Mesenchymal stem cell (in vitro differentiated cells and primary cell): ENCODE data around the gene BTN2A1.
A peak's percentile ranks its signal among the peaks of the same experiment; 100 is the strongest.
"Not testable (repeated sequence)": the region's sequence is repeated elsewhere in the genome, so short reads cannot be mapped to it uniquely, and the experiment has no call there.

ENCODE experiments used
- DNase-seq: peaks from one replicate; pipeline ENCODE4 v3.0.0-alpha.2; 2013
- H2AFZ ChIP-seq: one replicate; pipeline ENCODE4 v1.6.1; 2013; ENCODE audit warnings: low read depth, mild to moderate bottlenecking, control low read depth, inconsistent platforms, low read length, moderate library complexity
- H2AK5ac ChIP-seq: 2 replicates; pipeline ENCODE4 v1.6.1; 2013; ENCODE audit warnings: low read length, moderate library complexity, mild to moderate bottlenecking, inconsistent platforms; ENCODE audit not compliant: severe bottlenecking
- H2BK120ac ChIP-seq: one replicate; pipeline ENCODE4 v1.6.1; 2013; ENCODE audit warnings: low read depth, mild to moderate bottlenecking, inconsistent platforms, low read length, moderate library complexity
- H2BK12ac ChIP-seq, 2 experiments: one replicate each; pipeline ENCODE4 v1.6.1; 2013; ENCODE audit warnings: inconsistent platforms in 2 of 2, low read length in 2 of 2, mild to moderate bottlenecking in 2 of 2, moderate library complexity in 2 of 2, control low read depth in 1 of 2
- H2BK15ac ChIP-seq: one replicate; pipeline ENCODE4 v1.6.1; 2013; ENCODE audit warnings: mild to moderate bottlenecking, low read depth, inconsistent platforms; ENCODE audit not compliant: poor library complexity, severe bottlenecking
- H2BK5ac ChIP-seq: 2 replicates; pipeline ENCODE4 v1.6.1; 2013; ENCODE audit warnings: low read depth, mild to moderate bottlenecking, low read length, control low read depth, inconsistent platforms; ENCODE audit not compliant: poor library complexity, severe bottlenecking
- H3K14ac ChIP-seq, 2 experiments: one replicate each; pipeline ENCODE4 v1.6.1; 2013; ENCODE audit warnings: inconsistent platforms in 2 of 2, low read length in 2 of 2, control low read depth in 1 of 2, mild to moderate bottlenecking in 1 of 2, moderate library complexity in 1 of 2
- H3K18ac ChIP-seq, 2 experiments: one replicate each; pipeline ENCODE4 v1.6.1; 2013; ENCODE audit warnings: inconsistent platforms in 2 of 2, low read length in 2 of 2, control low read depth in 1 of 2, low read depth in 1 of 2, mild to moderate bottlenecking in 1 of 2
- H3K23ac ChIP-seq, 2 experiments: one replicate each; pipeline ENCODE4 v1.6.1; 2013; ENCODE audit warnings: inconsistent platforms in 2 of 2, low read length in 2 of 2, mild to moderate bottlenecking in 2 of 2, moderate library complexity in 2 of 2, control low read depth in 1 of 2
- H3K27ac ChIP-seq: 2 replicates; pipeline ENCODE4 v1.5.1; 2013; ENCODE audit warnings: mild to moderate bottlenecking, moderate library complexity, low read length, control low read depth, inconsistent platforms; ENCODE audit not compliant: poor library complexity, severe bottlenecking
- H3K27me3 ChIP-seq, 2 experiments: 2 replicates each; pipeline versions ENCODE4 v1.6.1 to v1.7.0; 2013; ENCODE audit warnings: low read length in 2 of 2, mild to moderate bottlenecking in 2 of 2, moderate library complexity in 2 of 2, control low read depth in 1 of 2, inconsistent platforms in 1 of 2; ENCODE audit not compliant: control insufficient read depth in 1 of 2, insufficient read depth in 1 of 2
- H3K36me3 ChIP-seq, 2 experiments: 2 replicates each; pipeline versions ENCODE4 v1.6.1 to v1.7.0; 2013; ENCODE audit warnings: low read length in 2 of 2, control low read depth in 1 of 2, inconsistent platforms in 1 of 2, low read depth in 1 of 2, mild to moderate bottlenecking in 1 of 2; ENCODE audit not compliant: insufficient read depth in 2 of 2, control insufficient read depth in 1 of 2
- H3K4ac ChIP-seq, 2 experiments: one replicate each; pipeline ENCODE4 v1.6.1; 2013; ENCODE audit warnings: inconsistent platforms in 2 of 2, low read length in 2 of 2, mild to moderate bottlenecking in 2 of 2, moderate library complexity in 2 of 2, control low read depth in 1 of 2, low read depth in 1 of 2
- H3K4me1 ChIP-seq: 2 replicates; pipeline ENCODE4 v1.6.1; 2013; ENCODE audit warnings: low read depth, low read length, control low read depth; ENCODE audit not compliant: control insufficient read depth, insufficient read depth
- H3K4me2 ChIP-seq: 2 replicates; pipeline ENCODE4 v1.6.1; 2013; ENCODE audit warnings: low read length, mild to moderate bottlenecking, inconsistent platforms; ENCODE audit not compliant: poor library complexity, severe bottlenecking
- H3K4me3 ChIP-seq, 2 experiments: 2 replicates each; pipeline versions ENCODE4 v1.5.1 to v1.7.0; 2013; ENCODE audit warnings: low read length in 2 of 2, mild to moderate bottlenecking in 2 of 2, control low read depth in 1 of 2, low read depth in 1 of 2; ENCODE audit not compliant: insufficient read depth in 1 of 2
- H3K79me1 ChIP-seq: replicated peaks from 2 replicates; pipeline ENCODE4 v1.6.1; 2013; ENCODE audit warnings: mild to moderate bottlenecking, control low read depth, low read length, inconsistent platforms; ENCODE audit not compliant: poor library complexity, severe bottlenecking
- H3K9ac ChIP-seq: 2 replicates; pipeline ENCODE4 v1.7.0; 2013; ENCODE audit warnings: mild to moderate bottlenecking, low read length, moderate library complexity
- H3K9me3 ChIP-seq: 2 replicates; pipeline ENCODE4 v1.7.0; 2013; ENCODE audit warnings: mild to moderate bottlenecking, low read length; ENCODE audit not compliant: control insufficient read depth
- H4K8ac ChIP-seq: one replicate; pipeline ENCODE4 v1.6.1; 2013; ENCODE audit warnings: inconsistent platforms, mild to moderate bottlenecking, low read length, moderate library complexity
- H4K91ac ChIP-seq: one replicate; pipeline ENCODE4 v1.6.1; 2013; ENCODE audit warnings: mild to moderate bottlenecking, low read length, inconsistent platforms
- WGBS: methylation state at CpG from one replicate; pipeline ENCODE4 v1.1.7; 2013; ENCODE audit warnings: mixed read lengths; 5-methylcytosine and 5-hydroxymethylcytosine counted together

The BTN2A1 gene

DNA sequence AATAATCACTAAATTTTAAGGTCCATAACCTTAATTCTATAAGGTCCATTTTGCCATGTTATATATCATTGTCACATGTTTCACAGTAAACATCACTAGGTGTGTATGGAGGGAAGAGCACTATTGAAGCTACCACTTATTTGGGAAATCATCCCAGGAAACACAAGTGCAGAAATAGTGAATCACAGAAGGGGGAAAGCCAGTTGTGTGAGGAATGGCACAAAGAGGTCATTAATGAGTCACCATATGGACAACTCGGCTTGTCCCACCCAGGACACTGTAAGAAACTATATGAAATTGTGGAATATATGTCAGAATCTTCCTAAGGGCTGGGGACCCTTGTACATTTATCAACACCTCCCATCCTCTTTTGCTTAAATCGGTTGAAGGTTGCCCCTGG, 42.0 kb upstream of the BTN2A1 start:
- Histone ChIP-seq H3K4me2 (no peak overlapping the region), H2BK12ac (no peak overlapping the region), H2AK5ac (no peak overlapping the region), H4K8ac (no peak overlapping the region), H2BK120ac (no peak overlapping the region), H3K14ac (no peak overlapping the region), H3K9ac (no peak overlapping the region), H4K91ac (no peak overlapping the region), H3K27me3 (no peaks in the 10 kb centered on the region), H3K4me3 (no peak overlapping the region), H2AFZ (no peak overlapping the region), H3K36me3 (peaks cover 4 to 9% of the 10 kb centered on the region in 2 experiments), H3K4ac (no peak overlapping the region), H3K18ac (no peak overlapping the region), H3K4me1 (peaks cover 13% of the 10 kb centered on the region), H3K27ac (no peak overlapping the region), H3K9me3 (no peaks in the 10 kb centered on the region), H3K23ac (no peak overlapping the region), H2BK15ac (no peak overlapping the region), H2BK5ac (no peak overlapping the region), H3K79me1 (no peaks in the 10 kb centered on the region)
- peak; percentile 15 for DNase-seq
- WGBS: 0% methylated on average over 1 of the region's 2 CpGs

DNA sequence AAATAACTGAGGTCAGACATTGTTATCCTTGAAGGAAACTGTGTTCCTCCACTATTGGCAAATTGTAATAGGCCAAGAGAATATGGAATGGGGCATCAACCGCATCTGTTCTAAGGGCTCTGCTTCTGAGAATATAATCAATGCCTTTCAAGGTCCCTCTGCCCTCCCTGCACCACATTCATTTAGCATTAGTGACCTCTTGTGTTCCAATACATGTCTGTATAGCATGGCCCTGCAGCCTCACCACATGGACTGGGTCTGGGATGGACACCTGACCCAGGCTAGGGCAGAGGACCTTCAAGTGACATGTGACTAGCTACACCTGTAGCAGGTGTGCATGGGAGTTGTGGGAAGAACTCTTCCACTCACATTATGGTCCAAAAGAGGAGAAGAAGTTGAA, 41.5 kb upstream of the BTN2A1 start:
- Histone ChIP-seq H3K18ac (no peak overlapping the region), H3K4me2 (no peak overlapping the region)
- 0% methylated on average over 1 of the region's 1 CpG for WGBS

GRCh38 chr6:26418077-26418476, 39.7 kb upstream of the BTN2A1 start:
- not testable (repeated sequence) for H3K23ac ChIP-seq, H3K4me3 ChIP-seq, H3K9ac ChIP-seq, H3K4ac ChIP-seq, H3K36me3 ChIP-seq, H2BK12ac ChIP-seq, H2BK120ac ChIP-seq, H2BK5ac ChIP-seq, H2AFZ ChIP-seq, H3K14ac ChIP-seq, DNase-seq, H3K18ac ChIP-seq, H2AK5ac ChIP-seq, H2BK15ac ChIP-seq, H4K8ac ChIP-seq, H3K9me3 ChIP-seq, H3K4me2 ChIP-seq, H3K27me3 ChIP-seq, H4K91ac ChIP-seq, H3K27ac ChIP-seq, H3K79me1 ChIP-seq
- WGBS: 89% methylated on average over 2 of the region's 2 CpGs
- H3K4me1 ChIP-seq: peaks cover 10% of the 10 kb centered on the region

More for the DNA sequence above, 41.5 kb upstream of the BTN2A1 start:
- Histone ChIP-seq H3K27me3 (no peaks in the 10 kb centered on the region), H4K8ac (no peak overlapping the region), H3K9ac (no peak overlapping the region), H3K4me1 (peaks cover 13% of the 10 kb centered on the region), H4K91ac (no peak overlapping the region), H3K4me3 (no peak overlapping the region), H2BK12ac (no peak overlapping the region), H3K36me3 (peaks cover 4 to 9% of the 10 kb centered on the region in 2 experiments), H3K23ac (no peak overlapping the region), H2AFZ (no peak overlapping the region), H2BK15ac (no peak overlapping the region), H2BK120ac (no peak overlapping the region), H3K9me3 (no peaks in the 10 kb centered on the region), H3K27ac (no peak overlapping the region), H2BK5ac (no peak overlapping the region), H2AK5ac (no peak overlapping the region), H3K79me1 (no peaks in the 10 kb centered on the region), H3K4ac (no peak overlapping the region), H3K14ac (no peak overlapping the region)
- DNase-seq: no peak

DNA sequence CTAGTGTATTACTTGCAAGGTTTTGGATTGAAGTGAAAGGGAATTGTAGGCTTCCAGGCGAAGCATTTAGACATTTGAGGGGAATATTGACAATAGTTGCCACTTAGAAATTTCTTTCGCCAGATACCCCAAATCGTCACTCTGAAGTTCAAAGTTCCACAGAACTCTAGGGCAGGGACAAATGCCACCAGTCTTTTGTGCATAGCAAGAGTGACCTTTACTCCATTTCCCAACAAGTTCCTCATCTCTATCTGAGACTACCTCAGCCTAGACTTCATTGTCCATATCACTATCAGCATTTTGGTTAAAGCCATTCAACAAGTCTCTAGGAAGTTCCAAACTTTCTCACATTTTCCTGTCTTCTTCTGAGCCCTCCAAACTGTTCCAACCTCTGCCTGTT, 39.0 kb upstream of the BTN2A1 start:
- H3K27ac ChIP-seq, H3K27me3 ChIP-seq, H4K8ac ChIP-seq, H2AFZ ChIP-seq, H3K4ac ChIP-seq, H2BK120ac ChIP-seq, H3K4me2 ChIP-seq, H3K9me3 ChIP-seq, H3K4me3 ChIP-seq, H3K9ac ChIP-seq, H3K18ac ChIP-seq, H2BK5ac ChIP-seq, H4K91ac ChIP-seq, DNase-seq, H2BK12ac ChIP-seq, H2BK15ac ChIP-seq, H3K79me1 ChIP-seq, H3K23ac ChIP-seq, H2AK5ac ChIP-seq, H3K14ac ChIP-seq: not testable (repeated sequence)
- H3K4me1 ChIP-seq: peaks cover 11% of the 10 kb centered on the region
- peaks cover 7 to 11% of the 10 kb centered on the region in 2 experiments for H3K36me3 ChIP-seq
- 96% methylated on average over 3 of the region's 3 CpGs for WGBS
